ENCODE measurements around the gene KLHL30. TPM values are rescaled to one million over a fixed set of nuclear protein-coding genes. Genes with fewer than 3 reads are reported as not detected.
A peak's percentile ranks its signal among the peaks of the same experiment; 100 is the strongest.

KLHL30 gene
- total RNA-seq, 1 experiment from 2014 or later: not detected

GRCh38 chr2:238106339-238106697 is 32.1 kb upstream of the KLHL30 start:
- no peak overlapping the region for H2BK12ac ChIP-seq (ENCODE audit: insufficient read length, low read depth, low read length)
- H3K4me1 Mint-ChIP-seq: peaks cover 19 to 28% of the 10 kb centered on the region in 2 experiments

More at GRCh38 chr2:238106339-238106697, 32.1 kb upstream of the KLHL30 start:
- Mint-ChIP-seq H3K9me3 (peaks cover 0 to 1% of the 10 kb centered on the region in 2 experiments; a peak in 1 of 5 replicates), H3K36me3 (ENCODE audit: insufficient read depth in 1 of 3, low read depth in 3 of 3) (no peaks in the 10 kb centered on the region), H3K27ac (no peak overlapping the region), H3K27me3 (ENCODE audit: low read depth) (no peaks in the 10 kb centered on the region; the same call in none of the 2 replicates), H3K4me3 (no peak overlapping the region)
- no peak overlapping the region for H4K5ac ChIP-seq (ENCODE audit: insufficient read length, low read depth, low read length)
- H3K23ac ChIP-seq (ENCODE audit: insufficient read length, low read depth, low read length): no peak overlapping the region
- no peak overlapping the region for H3K56ac ChIP-seq (ENCODE audit: insufficient read length, low read depth, low read length)
- no peaks in the 10 kb centered on the region for H3K27me3 ChIP-seq (ENCODE audit: insufficient read depth, low read length)
- no peak overlapping the region for H4K91ac ChIP-seq (ENCODE audit: insufficient read length, low read depth, low read length)
- H2BK20ac ChIP-seq (ENCODE audit: low read depth, low read length, poor library complexity, severe bottlenecking): no peak overlapping the region
- no CpG with 5 or more reads among the region's 13 CpGs for WGBS (ENCODE audit: extremely low coverage, insufficient read length, low lambda C conversion rate)
- no peak overlapping the region for H2BK5ac ChIP-seq (ENCODE audit: insufficient read length, low read length)
- H4K20me1 ChIP-seq (ENCODE audit: control insufficient read depth, insufficient read depth, insufficient read length): no peaks in the 10 kb centered on the region
- no peak overlapping the region for H3T11ph ChIP-seq (ENCODE audit: low read length)
- no peak overlapping the region for H3K14ac ChIP-seq (ENCODE audit: insufficient read depth, low read length)
- no peak overlapping the region for H2BK120ac ChIP-seq (ENCODE audit: low read depth, low read length, poor library complexity, severe bottlenecking)
- no peak overlapping the region for H2AFZ ChIP-seq (ENCODE audit: low read length)
- H3K4me2 ChIP-seq (ENCODE audit: insufficient read depth, insufficient read length, low read length): no peak overlapping the region
- H2BK15ac ChIP-seq (ENCODE audit: low read depth, low read length): no peak overlapping the region
- H3K4ac ChIP-seq (ENCODE audit: low read depth, low read length): no peak overlapping the region
- peak; percentile 69 for DNase-seq
- no peak overlapping the region for H3K9ac ChIP-seq (ENCODE audit: extremely low read depth, insufficient read length, low read length)
- H3K18ac ChIP-seq (ENCODE audit: insufficient read length, low read depth, low read length): no peak overlapping the region
- no peaks in the 10 kb centered on the region for H3K79me1 ChIP-seq (ENCODE audit: insufficient read depth, low read depth, low read length, poor library complexity, severe bottlenecking)
- H3K27ac ChIP-seq (ENCODE audit: insufficient read length, low read depth, low read length): no peak overlapping the region
- H3K79me2 ChIP-seq (ENCODE audit: insufficient read depth, low read length): no peaks in the 10 kb centered on the region
- H2AK5ac ChIP-seq (ENCODE audit: insufficient read length, low read length): no peak overlapping the region
- TF ChIP-seq CTCF (conservative IDR thresholded peaks at IDR 0.05): peak; percentile 52; the same call in 2 of the 3 replicates
- H3K4me1 ChIP-seq (ENCODE audit: insufficient read depth, low read length): no peaks in the 10 kb centered on the region; the same call in 1 of the 2 replicates
- no peaks in the 10 kb centered on the region for H3K9me3 ChIP-seq (ENCODE audit: control insufficient read depth, low read depth, low read length)
- H4K8ac ChIP-seq (replicated peaks; ENCODE audit: insufficient read length, low read depth, low read length): no peak overlapping the region
- H3K23me2 ChIP-seq (ENCODE audit: insufficient read length, low read depth, low read length, poor library complexity, severe bottlenecking): no peaks in the 10 kb centered on the region
